Calu3 (cell line): Measurements from ENCODE around the gene AFAP1L2. TPM values are rescaled to one million over a fixed set of nuclear protein-coding genes. Genes with fewer than 3 reads are reported as not detected.

Source experiments
- BruUV-seq: library from RNA; stranded (reverse); fragments of 400-500 nt; replicated peaks from 2 replicates; lab custom pipeline; 2021; lab: Mats Ljungman, UMichigan
- CTCF ChIA-PET: fragments of 300-600 bp; sonication (Branson Sonifier 250); formaldehyde crosslinking; loops from one replicate; lab custom pipeline; 2022; ENCODE audit warnings: antibody characterized with exemption; lab: Charles Lee
- DNase-seq: peaks from one replicate; pipeline ENCODE4 v3.0.0; 2022
- H3K27ac Mint-ChIP-seq: one replicate; pipeline ENCODE4 v1.8.0; 2022; ENCODE audit warnings: mixed read lengths; ENCODE audit not compliant: unreplicated experiment
- H3K27me3 Mint-ChIP-seq: one replicate; pipeline ENCODE4 v1.8.0; 2022; ENCODE audit warnings: mixed read lengths; ENCODE audit not compliant: unreplicated experiment
- H3K36me3 Mint-ChIP-seq: one replicate; pipeline ENCODE4 v1.8.0; 2022; ENCODE audit warnings: mild to moderate bottlenecking, moderate library complexity, mixed read lengths; ENCODE audit not compliant: insufficient read depth, unreplicated experiment
- H3K4me1 Mint-ChIP-seq: one replicate; pipeline ENCODE4 v1.8.0; 2022; ENCODE audit warnings: mild to moderate bottlenecking, low read depth, mixed read lengths; ENCODE audit not compliant: unreplicated experiment
- H3K4me3 Mint-ChIP-seq: one replicate; pipeline ENCODE4 v1.8.0; 2022; ENCODE audit warnings: mild to moderate bottlenecking, low read depth, moderate library complexity, mixed read lengths; ENCODE audit not compliant: unreplicated experiment
- H3K9me3 Mint-ChIP-seq: one replicate; pipeline ENCODE4 v1.8.0; 2022; ENCODE audit warnings: low read depth, mixed read lengths; ENCODE audit not compliant: unreplicated experiment
- intact Hi-C: fragments of 100-400 bp; cut with micrococcal nuclease; formaldehyde crosslinking; loops from one replicate; pipeline ENCODE4 v1.10.0; 2022; ENCODE audit not compliant: unreplicated experiment
- total RNA-seq: library from RNA; stranded (reverse); gene quantifications from 2 replicates; pipeline ENCODE4 v1.2.3, GENCODE V29; 2022
- TF ChIP-seq, protein P1 (sequence below): fragments of 200-600 bp; IDR thresholded peaks from one replicate; pipeline ENCODE4 v1.8.0; 2022; ENCODE audit warnings: antibody characterized with exemption; ENCODE audit not compliant: unreplicated experiment

Gene AFAP1L2
- total RNA-seq, 1 experiment from 2014 or later = 0.76 TPM

DNA sequence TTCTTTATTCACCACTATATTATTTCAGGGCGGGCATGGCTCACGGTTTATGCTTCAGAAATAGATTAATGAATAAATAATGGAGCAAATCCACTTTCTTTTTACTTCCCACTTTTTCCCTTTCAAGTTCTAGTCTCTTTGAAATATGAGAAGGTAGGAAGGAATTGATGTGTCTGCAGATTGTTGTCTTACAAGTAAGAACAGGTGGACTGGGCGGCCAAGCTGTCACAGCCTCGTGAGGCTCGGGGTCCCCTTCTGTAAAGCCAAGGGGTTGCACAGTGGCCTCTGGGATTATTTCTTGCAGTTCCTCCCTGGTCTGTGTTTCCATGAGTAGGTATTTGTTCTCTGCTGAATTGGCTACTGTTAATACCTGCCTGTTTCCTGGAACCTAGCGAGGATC is 154.1 kb downstream of the AFAP1L2 start:
- Mint-ChIP-seq H3K27ac (no peak overlapping the region), H3K4me3 (no peak overlapping the region), H3K27me3 (no peaks in the 10 kb centered on the region), H3K9me3 (no peaks in the 10 kb centered on the region), H3K36me3 (peaks cover 18% of the 10 kb centered on the region), H3K4me1 (peaks cover 8% of the 10 kb centered on the region)
- BruUV-seq = no TSS peak
- intact Hi-C loops = no loop called here
- DNase-seq = no peak
- TF ChIP-seq, protein P1, sequence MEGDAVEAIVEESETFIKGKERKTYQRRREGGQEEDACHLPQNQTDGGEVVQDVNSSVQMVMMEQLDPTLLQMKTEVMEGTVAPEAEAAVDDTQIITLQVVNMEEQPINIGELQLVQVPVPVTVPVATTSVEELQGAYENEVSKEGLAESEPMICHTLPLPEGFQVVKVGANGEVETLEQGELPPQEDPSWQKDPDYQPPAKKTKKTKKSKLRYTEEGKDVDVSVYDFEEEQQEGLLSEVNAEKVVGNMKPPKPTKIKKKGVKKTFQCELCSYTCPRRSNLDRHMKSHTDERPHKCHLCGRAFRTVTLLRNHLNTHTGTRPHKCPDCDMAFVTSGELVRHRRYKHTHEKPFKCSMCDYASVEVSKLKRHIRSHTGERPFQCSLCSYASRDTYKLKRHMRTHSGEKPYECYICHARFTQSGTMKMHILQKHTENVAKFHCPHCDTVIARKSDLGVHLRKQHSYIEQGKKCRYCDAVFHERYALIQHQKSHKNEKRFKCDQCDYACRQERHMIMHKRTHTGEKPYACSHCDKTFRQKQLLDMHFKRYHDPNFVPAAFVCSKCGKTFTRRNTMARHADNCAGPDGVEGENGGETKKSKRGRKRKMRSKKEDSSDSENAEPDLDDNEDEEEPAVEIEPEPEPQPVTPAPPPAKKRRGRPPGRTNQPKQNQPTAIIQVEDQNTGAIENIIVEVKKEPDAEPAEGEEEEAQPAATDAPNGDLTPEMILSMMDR = no peak
- CTCF ChIA-PET = no interaction called here

DNA sequence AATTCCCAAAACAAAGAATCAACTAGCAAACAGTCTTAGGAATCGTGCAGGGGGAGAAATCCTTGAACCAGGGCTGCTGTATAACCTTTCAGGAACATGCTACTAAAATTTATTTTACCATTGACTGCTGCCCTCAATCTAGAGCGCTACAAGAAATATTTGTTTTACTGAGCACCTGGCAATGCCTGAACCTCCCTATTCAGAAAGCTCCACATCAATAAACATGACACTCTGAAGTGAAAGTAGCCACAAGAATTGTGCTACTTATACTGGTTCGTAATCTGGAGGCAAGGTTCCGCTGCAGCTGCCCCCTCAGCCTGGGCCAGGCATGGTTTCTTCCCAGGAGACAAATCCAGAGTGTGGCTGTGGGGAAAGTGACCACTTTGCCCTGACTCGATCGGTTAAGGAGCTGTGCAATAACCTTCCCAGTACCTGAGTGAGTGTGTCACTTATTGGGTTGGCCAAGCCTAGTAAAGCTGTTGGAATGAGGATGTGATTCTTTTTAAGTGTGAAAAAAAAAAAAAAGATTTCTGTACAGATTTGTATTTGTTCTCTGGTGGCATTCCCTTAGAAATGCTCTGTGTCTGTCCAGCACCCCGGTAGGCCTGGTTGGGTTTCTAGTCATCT is 157.5 kb downstream of the AFAP1L2 start:
- Mint-ChIP-seq H3K9me3 (no peaks in the 10 kb centered on the region), H3K27me3 (peaks cover 12% of the 10 kb centered on the region), H3K4me3 (peak overlapping the region; percentile 44), H3K27ac (peak overlapping the region; percentile 88), H3K36me3 (peaks cover 5% of the 10 kb centered on the region), H3K4me1 (peaks cover 28% of the 10 kb centered on the region)
- TF ChIP-seq, protein P1 = no peak
- intact Hi-C loops = loop anchor here (5.0 kb wide), 1 partner anchor 74 kb away; the partner anchor contains the start of gene CCDC186
- DNase-seq = peak; percentile 55
- TSS peak; percentile 99 for BruUV-seq
- CTCF ChIA-PET = interaction anchor here (0.7 to 2.6 kb wide), 3 partner anchors 15 to 62 kb away, joined by 4 to 12 read pairs (median 6); no protein-coding TSS in a partner anchor

DNA sequence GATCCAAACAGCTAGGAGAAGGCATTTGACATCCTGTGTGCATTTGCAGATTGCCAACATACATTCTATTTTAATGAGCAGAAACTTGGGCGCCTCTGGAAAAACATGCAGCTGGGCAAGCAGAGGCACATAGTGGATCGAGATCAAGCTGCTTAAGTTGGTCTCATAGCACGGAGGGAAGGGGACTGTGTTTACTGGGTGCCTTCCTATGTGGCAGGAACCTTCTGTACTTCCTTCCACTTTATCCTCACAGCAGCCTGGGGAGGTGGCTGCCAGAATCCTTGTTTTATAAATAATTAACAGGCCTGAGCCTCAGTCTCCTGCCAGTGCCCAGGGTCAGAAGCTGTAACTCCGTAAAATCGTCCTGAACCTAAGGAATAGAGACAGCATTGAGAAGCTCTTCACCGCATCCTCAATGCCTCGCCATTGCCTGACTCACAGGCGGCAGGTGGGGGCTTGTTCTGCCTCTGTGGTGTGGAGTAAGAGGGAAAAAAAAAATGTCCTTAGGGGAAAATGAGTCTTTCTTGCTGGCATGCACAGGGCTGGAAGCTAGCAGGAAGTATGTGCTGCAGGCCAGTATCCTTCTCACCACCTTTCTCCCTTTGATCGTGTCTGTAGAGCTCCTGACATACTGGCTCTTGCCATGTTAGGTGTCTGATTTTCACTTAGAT is 159.0 kb downstream of the AFAP1L2 start:
- BruUV-seq = no TSS peak
- CTCF ChIA-PET = interaction anchor here (2.6 kb wide), 1 partner anchor 59 kb away, joined by 12 read pairs; no protein-coding TSS in a partner anchor
- DNase-seq = peak; percentile 18
- intact Hi-C loops = loop anchor here (5.0 kb wide), 1 partner anchor 73 kb away; the partner anchor contains the start of gene CCDC186
- Mint-ChIP-seq H3K4me3 (peak overlapping the region; percentile 39), H3K9me3 (no peaks in the 10 kb centered on the region), H3K27ac (peak overlapping the region; percentile 40), H3K27me3 (peaks cover 18% of the 10 kb centered on the region), H3K4me1 (peaks cover 31% of the 10 kb centered on the region), H3K36me3 (peaks cover 5% of the 10 kb centered on the region)
- TF ChIP-seq, protein P1 = no peak

Other genes starting within 250 kb of the AFAP1L2 start
- gene CCDC186, start 230.3 kb downstream of the AFAP1L2 start, total RNA-seq = 12.8 and 14.9 TPM in 2 replicates
- gene TDRD1, start 225.1 kb downstream of the AFAP1L2 start, total RNA-seq = not detected in 2 replicates
- gene VWA2, start 165.2 kb downstream of the AFAP1L2 start, total RNA-seq = 4.2 and 5.8 TPM in 2 replicates